Measurements from ENCODE around the gene SYT3. TPM values are rescaled to one million over a fixed set of nuclear protein-coding genes. Genes with fewer than 3 reads are reported as not detected.
A peak's percentile ranks its signal among the peaks of the same experiment; 100 is the strongest.

SYT3 gene
- 16.4 and 25.5 TPM in 2 replicates for total RNA-seq (2014; rRNA removed; shearing (Covaris generic))
- 9.5 and 10.0 TPM in 2 replicates for polyA plus RNA-seq (2016; fragmentation: Nextera tagmentation; extraction: Ambion mirVana)
- long read RNA-seq: 0 reads

- H3K4me2 ChIP-seq: peak within 1 kb of the TSS; percentile 93
- no peaks in the 10 kb centered on the region for H3K9me2 ChIP-seq (ENCODE audit: insufficient read depth)
- ATAC-seq (no peak; the same call in 2 of the 3 replicates), DNase-seq (ENCODE audit: low spot score) (peak; percentile 91)
- H3K27me3 ChIP-seq (ENCODE audit: insufficient read depth): peaks cover 21% of the 10 kb centered on the region
- no peaks in the 10 kb centered on the region for H3K79me2 ChIP-seq (replicated peaks; ENCODE audit: insufficient read depth)
- no peak within 1 kb of the TSS for H3K27ac Mint-ChIP-seq
- no peaks in the 10 kb centered on the region for H3K36me3 ChIP-seq (ENCODE audit: insufficient read depth)
- no peaks in the 10 kb centered on the region; the same call in 1 of the 2 replicates for H3F3A ChIP-seq (replicated peaks; ENCODE audit: low read depth)
- H3K4me3 ChIP-seq: peak within 1 kb of the TSS; percentile 90
- H3K27me3 Mint-ChIP-seq (ENCODE audit: insufficient read depth, low read depth, poor library complexity): peaks cover 15% of the 10 kb centered on the region
- H3K4me1 ChIP-seq (ENCODE audit: insufficient read depth): peaks cover 9% of the 10 kb centered on the region; the same call in 1 of the 2 replicates
- no peak within 1 kb of the TSS for H3K4me3 Mint-ChIP-seq
- peak within 1 kb of the TSS; percentile 99 for H2AFZ ChIP-seq
- H3K36me3 Mint-ChIP-seq (ENCODE audit: low read depth): peaks cover 52% of the 10 kb centered on the region
- H3K4me1 Mint-ChIP-seq: no peaks in the 10 kb centered on the region
- H3K27ac ChIP-seq (ENCODE audit: low read depth): 0 out of 2 replicates have a peak within 1 kb of the TSS, but pooled peaks have one; percentile 72
- no peaks in the 10 kb centered on the region for H4K20me1 ChIP-seq (replicated peaks; ENCODE audit: insufficient read depth)
- H3K9me3 Mint-ChIP-seq: peaks cover 59% of the 10 kb centered on the region
- TF ChIP-seq ETS1 (IDR thresholded peaks at IDR 0.05) (peak; percentile 86), ZNF114 (CRISPR knock-in tag; IDR thresholded peaks at IDR 0.05) (no peak), EZH2phosphoT487 (IDR thresholded peaks at IDR 0.05; ENCODE audit: unreplicated experiment) (no peak), STAT1 (IDR thresholded peaks at IDR 0.05; ENCODE audit: unreplicated experiment) (no peak), EZH2 (IDR thresholded peaks at IDR 0.05; ENCODE audit: low read depth, unreplicated experiment) (no peak), ZNF331 (CRISPR knock-in tag; IDR thresholded peaks at IDR 0.05; ENCODE audit: low read depth) (no peak), JUNB (IDR thresholded peaks at IDR 0.05; ENCODE audit: unreplicated experiment) (no peak), CREB1 (CRISPR knock-in tag; IDR thresholded peaks at IDR 0.05; ENCODE audit: low read depth) (no peak), NANOG (IDR thresholded peaks at IDR 0.05; ENCODE audit: borderline replicate concordance) (no peak), REST (IDR thresholded peaks at IDR 0.05; ENCODE audit: unreplicated experiment) (no peak), POLR2AphosphoS5 (IDR thresholded peaks at IDR 0.05; ENCODE audit: low read depth) (peak; percentile 89), ZNF462 (CRISPR knock-in tag; IDR thresholded peaks at IDR 0.05) (no peak)
Measured at GRCh38 chr19:50639121-50640112, at the start of gene SYT3. TSS of gene SYT3 (minus strand) at chr19:50639881. CDS start at chr19:50637411, 2,470 bp downstream.

Data from GM23338 (cell line).